Nephron progenitor cell (in vitro differentiated cells): ENCODE results near the gene FBXO17.

ENCODE experiments used
- DNase-seq: peaks from one replicate; pipeline ENCODE4 v3.0.0; 2021
- H3K27ac Mint-ChIP-seq: 2 replicates; pipeline ENCODE4 v1.8.0; 2021; ENCODE audit warnings: mild to moderate bottlenecking, moderate library complexity, mixed read lengths
- H3K27me3 Mint-ChIP-seq: 2 replicates; pipeline ENCODE4 v1.8.0; 2021; ENCODE audit warnings: mild to moderate bottlenecking, low read depth, mixed read lengths; ENCODE audit not compliant: poor library complexity
- H3K36me3 Mint-ChIP-seq: 2 replicates; pipeline ENCODE4 v1.8.0; 2021; ENCODE audit warnings: low read depth, mixed read lengths
- H3K4me1 Mint-ChIP-seq: 2 replicates; pipeline ENCODE4 v1.8.0; 2021; ENCODE audit warnings: mixed read lengths
- H3K4me3 Mint-ChIP-seq: 2 replicates; pipeline ENCODE4 v1.8.0; 2021; ENCODE audit warnings: mild to moderate bottlenecking, moderate library complexity, mixed read lengths
- H3K9me3 Mint-ChIP-seq: 2 replicates; pipeline ENCODE4 v1.8.0; 2021; ENCODE audit warnings: mild to moderate bottlenecking, moderate library complexity, mixed read lengths
- TF ChIP-seq, protein P1 (sequence below): fragments of 200-600 bp; sonication (generic); IDR thresholded peaks from 2 replicates; pipeline ENCODE4 v1.5.0; 2021; ENCODE audit warnings: antibody characterized with exemption

The FBXO17 gene

DNA sequence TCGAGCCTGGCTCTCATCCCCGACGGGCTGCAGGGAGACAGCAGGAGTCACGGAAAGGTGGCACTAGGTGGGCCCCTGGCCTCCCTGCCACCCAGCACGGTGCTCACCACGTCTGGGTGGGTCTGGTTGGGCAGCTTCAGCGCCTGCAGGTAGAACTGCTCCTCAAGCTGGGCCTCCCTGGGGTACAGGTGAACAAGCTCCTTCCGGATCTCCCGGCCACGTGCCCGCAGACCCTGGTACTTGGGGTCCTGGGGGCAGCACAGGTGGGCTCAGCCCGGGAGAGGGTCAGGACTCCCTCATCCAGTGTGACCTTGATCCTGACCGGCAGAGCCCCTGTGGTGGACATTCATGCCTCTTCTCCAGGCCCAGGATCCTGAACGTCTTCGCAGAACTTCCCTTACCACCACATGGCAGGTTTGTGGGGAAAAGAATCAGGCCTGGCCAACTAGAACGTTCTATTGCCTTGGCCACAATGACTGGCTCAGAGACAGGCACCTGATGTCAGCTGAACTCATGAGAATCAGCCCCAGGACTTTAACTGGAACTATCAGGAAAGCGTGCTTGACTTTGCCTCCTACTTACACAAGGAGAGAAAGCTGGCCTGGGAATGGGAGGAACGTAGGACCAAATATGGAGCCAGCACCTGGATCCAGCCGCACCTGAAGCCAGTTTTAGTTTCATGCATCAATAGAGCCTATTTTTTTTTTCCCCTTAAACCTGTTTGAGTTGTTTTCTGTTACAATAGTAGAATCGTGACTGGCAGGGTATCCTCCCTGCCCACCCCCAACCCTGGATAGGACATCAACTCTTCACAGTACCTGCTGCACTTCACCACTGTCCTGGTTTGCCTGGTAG is 53.9 kb downstream of the FBXO17 start:
- H3K27me3 Mint-ChIP-seq, result no peaks in the 10 kb centered on the region
- H3K27ac Mint-ChIP-seq, result no peak overlapping the region
- H3K36me3 Mint-ChIP-seq, result peaks cover 30% of the 10 kb centered on the region
- TF ChIP-seq, protein P1, sequence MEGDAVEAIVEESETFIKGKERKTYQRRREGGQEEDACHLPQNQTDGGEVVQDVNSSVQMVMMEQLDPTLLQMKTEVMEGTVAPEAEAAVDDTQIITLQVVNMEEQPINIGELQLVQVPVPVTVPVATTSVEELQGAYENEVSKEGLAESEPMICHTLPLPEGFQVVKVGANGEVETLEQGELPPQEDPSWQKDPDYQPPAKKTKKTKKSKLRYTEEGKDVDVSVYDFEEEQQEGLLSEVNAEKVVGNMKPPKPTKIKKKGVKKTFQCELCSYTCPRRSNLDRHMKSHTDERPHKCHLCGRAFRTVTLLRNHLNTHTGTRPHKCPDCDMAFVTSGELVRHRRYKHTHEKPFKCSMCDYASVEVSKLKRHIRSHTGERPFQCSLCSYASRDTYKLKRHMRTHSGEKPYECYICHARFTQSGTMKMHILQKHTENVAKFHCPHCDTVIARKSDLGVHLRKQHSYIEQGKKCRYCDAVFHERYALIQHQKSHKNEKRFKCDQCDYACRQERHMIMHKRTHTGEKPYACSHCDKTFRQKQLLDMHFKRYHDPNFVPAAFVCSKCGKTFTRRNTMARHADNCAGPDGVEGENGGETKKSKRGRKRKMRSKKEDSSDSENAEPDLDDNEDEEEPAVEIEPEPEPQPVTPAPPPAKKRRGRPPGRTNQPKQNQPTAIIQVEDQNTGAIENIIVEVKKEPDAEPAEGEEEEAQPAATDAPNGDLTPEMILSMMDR, result no peak
- H3K4me1 Mint-ChIP-seq, result no peaks in the 10 kb centered on the region
- no peak overlapping the region for H3K4me3 Mint-ChIP-seq
- H3K9me3 Mint-ChIP-seq, result no peaks in the 10 kb centered on the region
- DNase-seq, result no peak

DNA sequence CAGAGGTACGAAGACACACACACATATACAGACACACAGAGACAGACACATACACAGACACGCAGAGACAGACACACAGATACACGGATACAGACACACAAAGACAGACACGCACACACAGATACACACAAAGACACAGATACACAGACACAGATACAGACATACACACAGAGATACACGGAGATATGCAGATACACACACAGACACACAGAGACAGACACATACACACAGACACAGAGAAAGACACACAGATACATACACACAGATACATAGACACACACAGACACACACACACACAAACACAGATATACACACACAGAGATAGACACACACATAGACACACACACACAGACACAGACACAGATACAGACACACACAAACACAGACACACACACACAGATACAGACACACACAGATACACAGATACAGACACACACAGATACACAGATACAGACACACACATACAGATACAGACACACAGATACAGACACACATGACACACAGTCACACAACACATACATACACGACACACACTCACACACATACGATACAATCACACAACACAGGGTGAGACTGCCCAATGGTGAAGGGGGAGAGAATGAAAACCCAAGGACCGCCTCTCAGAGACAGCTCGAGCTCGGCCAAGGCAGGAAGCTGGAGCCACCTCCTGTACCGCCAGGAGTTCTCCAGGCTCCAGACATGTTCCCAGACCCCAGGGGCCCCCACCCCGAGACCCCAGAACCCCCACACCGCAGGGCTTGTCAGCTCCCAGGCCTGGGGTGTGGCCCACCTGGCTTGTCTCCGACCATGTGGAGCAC is 54.7 kb downstream of the FBXO17 start:
- Mint-ChIP-seq H3K4me3 (no peak overlapping the region), H3K36me3 (peaks cover 30% of the 10 kb centered on the region), H3K27ac (no peak overlapping the region), H3K27me3 (no peaks in the 10 kb centered on the region), H3K4me1 (no peaks in the 10 kb centered on the region), H3K9me3 (no peaks in the 10 kb centered on the region)
- TF ChIP-seq, protein P1, result no peak
- no peak for DNase-seq

DNA sequence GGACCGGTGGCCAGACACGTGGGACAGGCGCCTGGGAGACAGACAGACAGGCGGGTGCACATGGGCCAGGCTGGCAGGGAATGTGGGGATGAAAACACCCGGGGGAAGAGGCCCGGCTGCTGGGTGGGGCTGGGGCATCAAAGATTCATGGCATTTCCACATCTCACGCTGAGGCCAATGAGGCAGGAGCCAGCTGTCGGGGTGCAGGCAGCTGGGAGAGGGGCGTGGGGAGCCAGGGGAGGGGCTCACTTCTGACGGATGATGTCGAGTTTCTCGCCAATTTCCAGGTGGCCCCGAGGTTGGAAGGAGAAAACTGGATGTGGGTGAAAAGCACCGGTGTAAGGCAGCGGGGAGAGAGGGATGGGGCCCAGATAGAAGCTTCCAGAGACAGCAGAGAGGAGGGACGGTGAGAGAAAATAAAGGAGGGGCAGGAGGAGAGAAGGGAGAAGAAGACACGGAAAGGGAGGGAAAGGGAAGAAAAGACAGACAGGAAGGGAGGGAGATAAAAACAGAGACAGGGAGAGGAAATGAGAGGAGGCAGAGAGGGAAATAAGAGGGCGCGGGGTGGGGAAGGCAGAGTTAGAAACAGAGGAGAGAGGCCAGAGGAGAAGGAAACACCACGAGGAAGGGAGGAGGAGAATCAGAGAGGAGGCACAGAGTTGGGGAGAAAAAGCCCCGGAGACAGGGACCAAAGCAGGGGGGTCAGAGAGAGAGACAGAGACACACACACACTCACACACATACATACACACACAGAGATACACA is 55.5 kb downstream of the FBXO17 start:
- H3K9me3 Mint-ChIP-seq, result no peaks in the 10 kb centered on the region

DNA sequence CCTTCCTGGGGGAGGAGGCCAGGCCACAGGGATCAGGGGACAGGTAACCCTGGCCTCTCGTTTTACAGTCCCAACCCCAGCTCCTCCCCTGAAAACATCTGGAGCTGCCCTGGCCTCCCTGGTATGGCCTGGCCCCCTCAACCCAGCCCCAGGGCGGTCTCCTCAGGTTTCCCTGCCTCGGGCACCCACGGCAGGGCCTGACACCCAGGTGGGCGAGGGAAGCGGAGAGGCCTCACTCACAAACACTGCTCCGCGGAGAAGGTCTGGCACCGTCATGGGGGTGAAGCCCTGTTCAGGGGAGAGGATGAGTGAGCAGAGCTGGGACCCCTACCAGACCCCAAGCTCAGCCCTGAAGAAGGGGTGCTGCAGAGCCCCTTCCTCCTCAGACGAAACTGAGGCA is 57.0 kb downstream of the FBXO17 start:
- TF ChIP-seq, protein P1, result no peak
- no peaks in the 10 kb centered on the region for H3K27me3 Mint-ChIP-seq
- no peaks in the 10 kb centered on the region for H3K9me3 Mint-ChIP-seq
- no peaks in the 10 kb centered on the region for H3K4me1 Mint-ChIP-seq
- no peak overlapping the region for H3K4me3 Mint-ChIP-seq
- H3K36me3 Mint-ChIP-seq, result peaks cover 19% of the 10 kb centered on the region
- H3K27ac Mint-ChIP-seq, result no peak overlapping the region
- no peak for DNase-seq

More for the DNA sequence above, 55.5 kb downstream of the FBXO17 start:
- TF ChIP-seq, protein P1, result no peak
- no peaks in the 10 kb centered on the region for H3K4me1 Mint-ChIP-seq
- peaks cover 25% of the 10 kb centered on the region for H3K36me3 Mint-ChIP-seq
- H3K4me3 Mint-ChIP-seq, result no peak overlapping the region
- DNase-seq, result no peak
- no peak overlapping the region for H3K27ac Mint-ChIP-seq
- no peaks in the 10 kb centered on the region for H3K27me3 Mint-ChIP-seq

DNA sequence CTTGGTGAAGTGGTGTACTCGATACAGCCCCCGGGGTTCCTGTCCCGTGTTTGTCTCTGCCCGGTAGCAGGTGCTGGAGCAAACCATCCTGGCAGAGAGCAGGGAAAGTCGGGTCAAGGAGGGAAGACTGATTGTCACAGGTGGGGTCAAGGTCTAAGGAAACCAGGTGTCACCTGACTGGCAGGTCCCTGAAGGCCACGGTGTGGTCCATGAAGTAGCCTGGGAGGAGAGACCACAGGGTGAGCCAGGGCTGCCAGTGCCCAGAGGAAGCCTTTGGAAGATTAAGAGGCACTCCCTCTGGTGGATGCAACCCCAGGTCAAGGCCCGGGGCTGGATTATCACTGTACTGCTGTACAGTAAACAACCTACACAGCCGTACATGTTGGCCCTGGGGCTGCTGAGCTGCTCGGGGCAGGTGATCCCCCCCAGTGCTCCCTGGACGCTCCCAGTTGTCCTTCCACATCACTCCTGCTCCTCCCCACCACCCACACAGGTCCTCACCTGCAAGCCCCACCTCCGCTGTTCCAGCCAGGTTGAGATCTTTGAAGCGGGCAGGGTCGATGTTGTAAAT is 57.5 kb downstream of the FBXO17 start:
- Mint-ChIP-seq H3K36me3 (peaks cover 19% of the 10 kb centered on the region), H3K4me1 (no peaks in the 10 kb centered on the region), H3K27ac (no peak overlapping the region), H3K9me3 (no peaks in the 10 kb centered on the region), H3K27me3 (no peaks in the 10 kb centered on the region), H3K4me3 (no peak overlapping the region)
- no peak for DNase-seq
- TF ChIP-seq, protein P1, result no peak
